Measurements from ENCODE around the gene POLG.

POLG gene

DNA sequence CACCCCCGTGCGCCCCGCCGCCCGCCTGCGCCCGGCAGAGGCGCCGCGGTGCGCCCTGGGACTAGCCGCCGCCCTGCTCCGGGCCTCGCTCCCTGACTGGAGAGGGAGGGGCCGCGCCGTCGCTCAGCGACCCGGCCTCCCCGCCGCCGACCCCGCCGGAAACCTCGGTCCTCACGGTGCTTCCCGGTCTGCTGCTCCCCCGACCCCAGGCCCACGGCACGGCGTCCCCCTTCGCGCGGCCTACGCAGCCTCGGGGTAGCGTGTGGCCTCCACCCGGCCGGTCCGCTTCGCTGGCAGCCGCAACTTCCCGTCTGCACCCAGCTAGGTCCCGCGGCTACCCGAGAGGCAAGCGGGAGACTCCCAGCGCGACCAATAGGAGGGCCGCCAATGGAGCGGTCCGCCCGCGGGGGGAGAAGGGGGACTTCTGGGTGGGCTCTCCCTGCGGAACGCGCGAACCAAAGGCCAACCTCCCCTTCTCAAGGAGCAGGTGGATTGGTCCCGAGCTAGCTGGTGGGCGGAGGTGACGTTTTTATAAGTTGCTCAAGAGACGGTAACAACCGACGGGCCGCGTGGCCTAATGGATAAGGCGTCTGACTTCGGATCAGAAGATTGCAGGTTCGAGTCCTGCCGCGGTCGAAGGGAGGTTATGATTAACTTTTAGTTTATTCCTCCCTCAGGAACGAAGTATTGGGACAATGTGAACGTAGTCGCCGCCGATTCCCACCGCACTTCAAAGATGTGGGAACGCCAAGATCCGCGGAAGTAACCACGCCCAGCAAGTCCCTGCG, at the start of gene POLG:
Gene POLG, minus strand, starts transcription at position 315 of the 788 bp plus-strand sequence. CDS start 1,070 bp downstream, outside the sequence.
- peak; percentile 97 to 99 (median 98) for DNase-seq (ENCODE audit: low read depth in 3 of 3)

DNA sequence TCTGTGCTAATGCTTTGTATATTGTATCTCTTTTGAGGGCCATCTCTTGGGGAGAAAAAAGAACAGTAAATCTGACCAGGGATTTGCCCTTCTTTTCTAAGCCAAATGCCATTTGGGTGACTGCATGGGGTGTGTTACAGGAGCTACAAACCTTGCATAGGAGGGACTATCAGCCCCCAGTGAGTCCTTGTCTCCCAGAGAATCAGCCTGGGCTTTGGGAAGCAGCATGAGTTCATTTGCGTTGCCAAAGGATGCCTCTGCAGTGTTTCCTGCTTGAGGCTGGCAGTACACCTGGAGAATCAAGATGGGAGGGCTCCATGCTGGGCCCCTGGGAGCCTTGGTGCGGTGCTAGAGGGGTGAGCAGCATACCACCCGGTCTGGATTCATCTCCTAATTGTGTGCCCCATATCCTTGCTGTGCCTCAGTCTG, 49.6 kb upstream of the POLG start:
- no peak for DNase-seq (ENCODE audit: low read depth in 3 of 3)

DNA sequence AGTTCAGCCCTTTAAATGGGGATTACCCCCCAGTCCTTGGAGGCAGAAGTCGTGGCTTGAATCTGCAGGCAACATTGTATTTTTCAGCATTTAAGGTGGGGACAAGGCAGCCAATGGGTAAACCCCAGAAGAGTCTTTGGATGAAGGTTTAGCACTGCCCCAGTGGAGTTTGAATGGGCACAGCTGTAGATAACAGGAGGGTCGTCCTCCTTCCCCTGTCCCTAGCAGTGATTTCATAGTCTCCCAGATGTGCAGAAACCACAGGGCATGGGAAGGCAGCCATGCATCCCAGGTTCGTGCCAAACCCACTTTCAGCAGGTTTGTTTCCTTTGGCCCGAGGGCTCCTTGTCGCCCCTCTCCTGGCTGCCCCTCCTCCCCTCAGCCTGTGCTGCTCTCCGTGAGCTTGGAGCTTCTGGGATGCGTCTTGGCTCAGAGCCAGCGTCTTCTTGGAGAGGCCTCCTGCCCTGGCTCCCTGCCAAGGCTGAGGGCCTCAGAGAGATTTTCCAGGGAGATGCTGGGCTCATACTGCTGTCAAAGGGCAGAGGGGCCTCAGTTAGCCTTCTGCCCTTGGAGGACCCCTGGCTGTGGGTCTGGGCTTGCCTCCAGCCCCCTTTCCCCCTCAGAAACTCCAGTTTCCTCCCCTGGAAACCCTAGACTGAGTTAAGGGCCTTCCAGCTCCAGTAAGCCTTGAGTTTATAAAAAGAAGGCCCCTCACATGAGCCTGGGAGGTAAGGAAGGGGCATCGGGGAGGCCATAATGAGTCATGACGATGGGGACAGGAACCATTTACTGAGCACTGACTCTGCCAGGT, 48.9 kb upstream of the POLG start:
- DNase-seq (ENCODE audit: low read depth in 3 of 3): no peak

DNA sequence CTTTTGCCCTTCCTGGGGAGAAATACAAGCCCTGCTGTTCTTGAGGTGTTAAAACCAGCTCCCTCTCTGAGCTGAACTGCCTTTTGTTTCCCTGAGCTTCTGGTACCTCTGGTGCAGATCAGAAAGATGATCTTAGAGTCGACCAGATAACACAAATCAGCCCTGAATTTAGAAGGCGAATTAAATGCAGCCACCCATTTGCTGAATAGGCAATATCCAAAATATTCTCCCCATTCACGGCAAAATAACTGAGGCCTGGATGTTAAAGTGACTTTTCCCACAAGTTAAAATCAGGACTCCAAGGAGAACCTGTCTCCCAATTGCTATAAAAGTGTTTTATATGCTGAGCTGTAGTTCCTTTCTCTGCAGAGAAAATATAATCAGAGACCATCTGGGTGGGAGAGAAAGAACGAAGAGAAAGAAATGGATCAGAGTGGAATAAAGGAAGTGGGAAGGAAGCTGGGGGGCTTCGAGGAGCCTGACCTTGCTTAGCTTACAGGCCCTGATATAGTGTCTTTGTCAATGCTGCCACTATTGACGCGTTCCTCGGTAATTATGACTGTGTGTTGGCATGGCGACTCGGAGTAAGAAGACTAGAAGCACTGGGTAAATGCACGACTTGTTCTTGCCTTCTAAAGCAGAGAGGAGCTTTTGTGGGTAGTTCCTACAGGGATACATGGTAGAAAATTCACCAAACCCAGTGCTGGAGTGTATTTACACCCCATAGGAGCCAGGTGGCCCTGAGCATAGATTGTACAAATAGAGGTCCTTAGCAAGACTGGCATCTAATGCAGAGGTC, 47.5 kb upstream of the POLG start:
- no peak for DNase-seq (ENCODE audit: low read depth in 3 of 3)

DNA sequence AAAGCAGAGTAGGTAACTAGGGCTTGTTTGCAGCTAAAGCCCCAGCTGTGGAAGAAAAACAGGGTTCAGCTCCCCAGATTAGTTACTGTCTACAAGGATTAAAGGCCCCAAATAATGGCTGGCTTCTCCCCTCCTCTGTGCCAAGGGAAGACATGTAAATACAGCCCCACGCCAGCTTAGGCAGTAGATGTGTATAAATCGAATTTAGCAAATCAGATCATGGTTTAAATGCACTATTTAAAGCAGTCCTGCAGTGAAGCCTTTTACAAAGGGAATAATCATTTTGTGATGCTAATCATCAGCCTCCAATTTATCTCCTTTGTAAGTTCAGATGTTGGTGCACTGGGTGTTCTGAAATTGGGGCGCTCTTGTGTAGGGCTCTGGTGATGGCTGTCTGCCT, 46.7 kb upstream of the POLG start:
- DNase-seq (ENCODE audit: low read depth in 3 of 3): no peak

DNA sequence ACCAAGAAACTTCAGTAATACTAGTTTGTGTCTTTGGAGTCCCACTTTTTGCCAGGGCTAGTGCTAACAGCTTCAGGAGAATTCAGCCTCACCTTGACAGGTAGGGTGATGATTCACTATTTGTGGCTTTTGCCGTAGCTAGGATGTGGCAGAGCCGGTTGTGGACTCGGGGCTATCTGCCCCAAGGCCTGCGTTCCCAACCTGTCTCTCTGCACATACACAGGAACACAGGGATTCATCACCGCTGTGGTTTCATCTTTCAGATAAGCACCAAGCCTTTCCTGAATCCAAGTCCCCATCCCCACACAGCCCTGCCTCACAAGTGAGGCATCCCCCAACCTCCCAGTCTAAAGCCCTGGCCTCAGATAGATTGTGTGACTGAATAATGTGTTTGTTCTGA, 45.2 kb upstream of the POLG start:
- no peak for DNase-seq (ENCODE audit: low read depth in 3 of 3)

DNA sequence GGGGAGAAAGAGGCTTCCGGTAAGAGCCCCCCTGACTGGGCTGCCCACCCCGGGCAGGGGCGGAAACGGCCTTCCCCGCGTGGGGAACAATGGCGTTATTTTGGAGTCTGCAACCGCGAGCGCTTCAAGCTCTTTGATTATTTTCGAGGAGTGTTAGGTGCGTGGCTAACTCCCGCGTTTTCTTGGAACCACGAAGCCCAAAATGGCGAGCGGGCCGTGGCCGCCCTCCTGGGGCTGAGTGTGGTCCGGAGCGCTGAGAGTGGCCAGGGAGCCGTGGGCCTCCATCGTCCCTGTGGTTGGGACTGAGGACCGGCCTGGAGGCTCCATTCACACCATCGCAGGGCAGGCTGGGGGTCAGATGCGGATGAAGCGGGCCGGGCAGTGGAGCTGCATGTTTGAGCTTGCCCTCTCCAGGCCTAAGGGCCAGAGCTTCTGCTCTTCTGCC, 44.6 kb upstream of the POLG start:
- DNase-seq (ENCODE audit: low read depth in 3 of 3): no peak

DNA sequence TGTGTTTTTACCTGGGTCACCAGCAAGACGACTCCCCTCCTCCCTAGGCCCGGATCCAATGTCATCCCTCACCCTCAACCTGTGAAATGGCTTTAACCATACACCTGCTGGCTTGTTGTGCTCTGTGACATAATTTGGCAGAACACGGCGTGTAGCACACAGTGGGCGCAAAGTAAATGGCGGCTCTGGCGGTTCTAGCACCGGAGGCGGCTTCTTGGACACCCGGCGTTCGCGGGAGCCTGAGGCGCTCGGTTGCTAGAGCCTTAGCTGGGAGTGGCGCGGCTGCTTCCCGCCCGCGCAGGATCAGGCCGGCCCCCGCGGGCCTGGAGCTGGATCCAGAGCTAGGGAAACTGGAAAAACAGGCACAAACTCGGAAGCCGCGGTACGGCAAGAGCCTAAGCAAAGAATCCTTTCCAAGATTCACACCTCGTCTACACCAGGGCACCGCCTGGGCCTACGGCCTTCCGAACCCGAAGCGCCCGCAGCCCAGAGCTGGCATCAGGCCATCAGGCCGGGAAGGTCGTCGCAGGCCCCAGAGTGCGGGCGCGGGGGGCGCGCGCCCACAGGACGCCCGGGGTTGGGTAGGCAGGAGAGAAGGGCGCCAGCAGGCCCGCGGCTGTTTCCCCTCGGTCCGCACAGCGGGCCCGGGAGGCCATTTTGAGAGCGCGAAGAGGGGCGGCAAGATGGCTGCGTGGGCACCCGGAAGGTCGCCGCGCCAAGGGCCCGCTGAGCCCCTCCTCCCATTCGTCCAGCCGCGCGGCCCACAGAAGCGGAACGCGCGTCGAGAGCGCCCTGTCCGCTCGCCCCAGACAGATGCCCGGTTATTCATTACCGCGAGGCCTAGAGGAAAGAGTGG, 43.9 kb upstream of the POLG start:
- DNase-seq (ENCODE audit: low read depth in 3 of 3): no peak

DNA sequence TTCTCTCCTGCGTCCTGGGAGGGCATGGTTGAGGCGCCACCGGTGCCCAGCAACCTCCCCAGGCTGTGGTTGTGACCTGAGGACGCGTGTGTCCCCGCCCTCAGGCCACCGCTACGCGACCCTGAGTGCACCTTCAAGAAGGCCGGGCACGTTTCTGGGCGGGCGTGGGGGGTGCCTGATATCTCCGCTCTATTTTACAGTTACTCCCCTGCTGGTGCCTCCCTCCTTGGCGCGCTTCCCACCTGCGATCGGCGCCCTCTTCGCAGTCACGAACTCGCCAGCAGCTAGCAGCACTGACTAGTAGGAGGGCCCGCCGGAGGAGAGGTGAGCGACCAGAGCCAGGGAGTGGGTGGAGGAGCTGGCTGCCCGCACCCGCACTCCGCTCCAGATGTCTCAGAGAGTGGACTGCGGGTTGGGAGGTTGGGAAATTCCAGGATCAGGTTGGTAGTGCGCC, 43.2 kb upstream of the POLG start:
- no peak for DNase-seq (ENCODE audit: low read depth in 3 of 3)

DNA sequence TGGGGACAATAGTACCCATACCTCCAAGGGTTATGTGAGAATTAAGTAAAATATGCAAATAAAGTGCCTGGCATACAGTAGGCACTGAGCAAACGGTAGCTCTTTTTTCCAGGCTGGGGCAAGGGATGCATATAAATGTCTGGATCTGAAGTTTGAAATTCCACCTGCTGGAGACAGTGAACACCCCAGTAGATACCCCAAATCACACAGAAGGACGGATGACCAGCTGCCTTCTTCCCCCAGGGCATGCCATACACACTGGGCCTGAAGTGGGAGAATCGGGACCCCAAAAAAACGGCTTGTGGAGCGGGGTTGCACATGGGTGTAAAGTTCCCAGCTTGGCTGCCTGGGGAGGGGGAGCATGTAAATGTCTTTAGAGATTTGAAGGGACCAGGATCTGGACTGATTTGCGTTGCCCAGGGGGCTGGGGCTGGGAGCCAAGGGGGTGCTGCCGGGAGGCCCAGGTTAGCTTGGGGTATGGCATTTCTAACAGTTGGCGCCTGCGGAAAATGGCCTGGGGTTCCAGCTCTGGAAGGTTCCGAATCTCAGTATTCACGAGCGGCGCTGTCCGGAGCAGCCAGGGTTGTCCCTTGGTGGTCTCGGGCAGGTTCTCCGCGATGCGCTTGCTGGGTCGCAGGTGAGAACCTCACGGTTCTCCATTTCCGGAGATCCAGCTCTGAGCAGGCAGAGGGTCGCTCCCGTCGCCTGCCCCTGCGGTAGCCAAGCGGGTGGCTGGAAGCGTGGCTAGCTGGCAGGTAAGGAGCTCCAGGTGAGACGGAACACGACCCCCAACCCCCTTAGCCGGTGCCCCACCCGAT, 42.6 kb upstream of the POLG start:
- no peak for DNase-seq (ENCODE audit: low read depth in 3 of 3)

DNA sequence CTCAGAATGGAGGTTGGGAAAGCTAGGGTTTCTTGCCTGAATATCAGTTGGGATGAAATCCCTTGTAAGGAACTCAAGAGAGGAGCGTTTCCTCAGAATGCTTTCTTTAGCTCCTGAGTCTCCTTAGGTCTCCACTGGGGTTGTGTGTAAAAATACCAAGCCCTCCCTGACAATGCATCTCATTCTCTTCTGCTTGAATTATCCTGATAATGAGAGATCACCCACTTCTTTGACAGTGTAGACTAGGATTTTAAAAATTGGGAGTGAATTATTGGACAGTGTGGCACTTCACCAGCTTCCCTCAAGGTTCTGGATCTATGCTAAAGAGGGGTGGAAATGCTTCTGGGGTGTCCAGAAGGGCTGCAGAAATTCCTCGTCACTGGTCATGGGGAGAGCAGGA, 41.8 kb upstream of the POLG start:
- DNase-seq (ENCODE audit: low read depth in 3 of 3): no peak

DNA sequence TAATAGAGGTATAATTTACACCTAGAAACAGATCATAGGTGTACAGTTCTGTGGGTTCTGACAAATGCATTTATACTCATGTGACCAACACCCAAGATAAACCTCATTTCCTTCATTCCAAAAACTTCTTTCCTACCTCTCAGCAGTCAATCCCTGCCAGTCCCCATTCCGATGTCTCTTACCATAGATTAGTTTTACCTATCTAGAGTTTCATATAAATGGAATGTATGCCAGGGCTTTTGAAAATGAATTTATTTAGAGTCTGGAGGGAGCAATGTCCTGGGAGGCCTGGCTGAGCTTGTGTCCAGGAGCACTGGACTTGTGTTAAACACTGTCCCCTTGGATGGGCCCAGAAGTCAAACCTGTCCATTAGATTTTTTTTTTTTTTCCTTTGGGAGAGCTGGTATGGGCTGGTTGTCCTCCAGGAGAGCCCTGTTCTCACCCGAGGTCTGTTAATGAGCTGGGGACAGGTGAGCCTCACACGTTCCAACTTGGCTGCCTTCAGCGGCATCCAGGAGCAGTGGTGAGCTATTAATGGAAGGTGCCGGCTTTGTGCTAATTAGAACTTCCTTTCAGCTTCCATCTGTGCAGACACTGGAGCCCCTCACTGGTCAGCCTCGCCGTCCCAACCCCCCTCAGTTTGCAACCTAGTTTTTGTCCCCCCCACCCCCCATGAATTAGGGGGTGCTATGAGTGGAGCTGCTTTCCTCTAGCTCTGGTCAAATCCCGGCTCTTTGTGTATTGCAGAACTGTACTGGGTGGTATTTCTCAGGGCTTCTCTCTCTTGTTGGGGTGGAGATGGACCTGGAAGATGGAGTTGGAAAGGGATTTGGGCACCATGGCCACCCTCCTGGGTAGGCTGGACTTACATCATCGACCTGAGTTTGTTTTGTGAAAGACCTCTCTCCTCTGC, 40.7 kb upstream of the POLG start:
- no peak for DNase-seq (ENCODE audit: low read depth in 3 of 3)

DNA sequence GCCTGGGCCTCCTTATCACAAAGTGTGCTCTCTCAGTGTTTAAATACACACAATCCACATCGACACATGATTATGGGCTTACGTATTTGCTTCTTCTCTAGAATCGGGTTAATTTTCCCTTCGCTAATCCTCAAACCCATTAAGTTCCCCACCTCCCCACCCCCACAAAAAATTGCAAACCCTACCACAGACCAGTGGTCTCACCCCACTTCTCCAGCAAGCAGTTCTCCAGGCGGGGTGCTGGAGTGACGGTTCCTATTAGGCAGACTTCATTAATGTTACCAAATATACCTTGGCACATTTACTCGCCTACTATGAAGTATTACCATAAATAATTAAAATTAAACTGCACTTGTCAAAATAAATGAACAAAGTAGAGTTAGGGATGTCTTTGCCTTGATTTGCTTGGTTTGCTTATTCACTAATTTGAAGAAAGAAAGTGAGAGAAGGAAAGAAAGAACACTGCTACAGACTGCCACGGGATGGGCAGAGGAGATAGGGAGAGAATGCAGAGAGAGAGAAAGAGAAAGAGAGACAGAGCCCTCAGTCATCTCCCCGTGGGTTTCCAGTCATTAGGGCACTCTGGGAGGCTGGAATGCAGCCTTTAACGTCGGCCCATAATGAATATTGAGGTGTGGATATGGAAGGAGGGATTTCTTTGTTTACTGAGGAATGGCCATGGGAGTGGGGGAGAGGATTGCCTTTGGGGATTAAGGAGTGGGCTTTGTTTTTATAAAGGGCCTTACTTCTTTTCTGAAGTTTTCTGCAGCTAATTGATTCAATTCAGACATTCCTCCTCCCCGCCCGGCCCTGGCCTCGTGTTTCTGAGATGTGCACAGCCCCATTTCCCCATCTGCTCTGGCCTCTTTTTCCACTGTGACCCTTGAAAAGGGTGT, 39.7 kb upstream of the POLG start:
- no peak for DNase-seq (ENCODE audit: low read depth in 3 of 3)

DNA sequence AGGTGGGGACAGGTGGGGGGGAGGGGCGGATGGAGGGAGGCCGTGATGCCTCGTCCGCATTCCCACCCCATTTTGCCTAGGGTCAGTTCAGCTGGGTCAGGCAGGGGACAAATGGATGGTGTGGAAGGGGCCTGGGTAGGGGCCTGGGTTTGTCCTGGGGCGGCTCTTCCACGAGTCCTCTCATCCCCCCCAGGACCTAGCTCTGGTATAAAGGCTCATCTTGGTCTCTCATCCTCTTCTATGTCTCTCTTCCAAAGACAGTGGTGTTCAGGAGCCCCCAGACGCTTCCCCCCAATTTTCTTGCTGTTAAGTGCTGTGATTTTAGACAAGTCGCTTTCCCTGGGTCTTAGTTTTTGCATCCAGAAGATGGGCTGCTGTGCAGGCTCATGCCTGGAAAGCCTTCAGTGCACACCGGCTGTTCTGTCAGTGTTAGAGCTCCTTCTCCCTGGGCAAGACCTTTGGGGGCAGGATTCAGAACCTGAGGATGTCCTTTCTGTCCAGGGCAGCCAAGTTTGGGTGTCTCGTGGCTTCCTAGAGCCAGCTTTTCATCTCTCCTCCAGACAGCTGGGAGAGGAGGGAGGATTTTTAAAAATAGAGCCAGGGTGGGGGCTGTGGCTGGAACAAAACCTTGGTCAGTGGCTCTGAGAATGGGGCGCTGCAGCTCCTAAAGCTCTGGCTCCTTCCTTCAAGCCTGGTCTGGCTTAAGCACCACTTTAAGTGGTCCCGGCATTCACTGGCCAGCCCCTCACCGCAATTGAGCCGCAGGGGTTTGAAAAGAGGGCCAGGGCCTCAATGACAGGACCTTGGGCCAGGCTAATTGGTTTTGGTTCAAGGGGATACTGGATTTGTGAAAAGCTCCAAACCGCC, 37.7 kb upstream of the POLG start:
- no peak for DNase-seq (ENCODE audit: low read depth in 3 of 3)

DNA sequence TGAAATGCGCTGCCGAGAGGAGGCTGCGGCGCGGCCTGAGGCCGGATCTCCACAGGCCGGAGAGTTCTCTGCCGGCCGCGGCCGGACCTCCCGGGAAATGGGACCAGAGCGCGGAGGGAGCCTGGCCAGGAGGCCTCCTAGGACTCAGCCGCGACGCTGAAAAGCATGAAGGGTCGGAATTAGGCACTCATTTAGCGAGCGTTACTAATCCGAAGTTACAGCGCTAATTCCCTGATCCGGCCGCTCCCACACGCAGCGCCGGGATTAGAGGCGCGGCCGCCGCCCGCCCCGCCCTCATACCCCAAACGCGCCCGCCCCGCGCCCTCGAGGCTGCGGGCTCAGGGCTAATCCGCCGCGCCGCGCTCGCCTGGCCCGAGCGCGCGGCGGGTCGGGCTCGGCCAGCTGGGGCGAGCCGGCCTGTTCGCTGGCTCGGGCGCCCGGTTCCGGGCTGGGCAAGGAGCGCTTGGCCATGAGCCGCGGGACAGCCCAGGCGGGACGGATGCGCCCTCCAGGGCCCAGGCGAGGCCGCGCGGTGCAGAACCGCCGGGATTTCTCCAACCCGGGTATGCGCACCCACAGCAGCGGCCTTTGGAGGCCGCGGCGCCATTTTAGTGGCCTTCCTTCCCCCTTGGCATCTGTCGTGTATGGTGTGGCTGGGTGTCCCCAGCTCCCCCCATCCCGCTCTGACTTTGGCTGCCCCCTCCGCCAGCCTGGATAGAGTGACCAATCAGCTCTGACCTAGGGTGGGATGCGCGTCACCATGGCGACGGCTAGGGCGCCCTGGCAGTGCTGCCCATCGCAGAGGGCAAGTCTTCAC, 36.8 kb upstream of the POLG start:
- no peak for DNase-seq (ENCODE audit: low read depth in 3 of 3)

DNA sequence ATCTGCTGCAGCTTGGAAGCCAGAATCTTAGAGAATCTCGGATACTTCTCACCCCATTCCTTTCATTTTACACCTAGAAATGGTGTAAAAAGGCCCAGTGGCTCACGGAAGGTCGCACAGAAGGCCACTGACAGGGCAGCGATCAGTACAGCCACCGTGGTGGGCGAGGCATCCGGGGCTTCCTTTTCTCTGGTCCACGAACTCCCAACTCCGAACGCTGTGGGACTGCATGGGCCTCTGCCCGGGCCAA, 36.3 kb upstream of the POLG start:
- DNase-seq (ENCODE audit: low read depth in 3 of 3): no peak
